Measurements from ENCODE around the gene GUCD1.

GRCh38 chr22:24504956-24505736 lies 49.8 kb downstream of the GUCD1 start:
- TF ChIP-seq CTCF (IDR thresholded peaks at IDR 0.05) (no peak), POLR2AphosphoS5 (IDR thresholded peaks at IDR 0.05) (no peak)
